PC-3 (cell line): ENCODE data around the gene IGFBP2. TPM values are rescaled to one million over a fixed set of nuclear protein-coding genes. Genes with fewer than 3 reads are reported as not detected.

ENCODE experiments used
- ATAC-seq: fragments of 200-7000 bp; cut with Tn5 transposase; 2 replicates; pipeline ENCODE4 v1.9.1; 2020; ENCODE audit warnings: mild to moderate bottlenecking, moderate library complexity
- BruUV-seq: library from RNA; stranded (reverse); fragments of 400-500 nt; replicated peaks from 2 replicates; lab custom pipeline; 2021; lab: Mats Ljungman, UMichigan
- CTCF ChIA-PET: fragments of 300-600 bp; sonication (Branson Sonifier 250); formaldehyde crosslinking; loops from one replicate; lab custom pipeline; 2022; ENCODE audit warnings: antibody characterized with exemption; lab: Charles Lee
- POLR2A ChIA-PET: fragments of 300-600 bp; sonication (Branson Sonifier 250); formaldehyde crosslinking; loops from one replicate; lab custom pipeline; 2022; ENCODE audit warnings: antibody characterized with exemption; ENCODE audit not compliant: unreplicated experiment; lab: Charles Lee
- DNase-seq: peaks from one replicate; pipeline ENCODE4 v3.0.0-alpha.2; 2015
- H2AFZ ChIP-seq: fragments of 300-600 bp; sonication (generic); 2 replicates; pipeline ENCODE4 v1.6.0; 2016; ENCODE audit warnings: antibody characterized with exemption, low read length
- H3F3A ChIP-seq: fragments of 300-600 bp; sonication (generic); one replicate; pipeline ENCODE4 v1.6.0; 2017; ENCODE audit warnings: antibody characterized with exemption, low read length, control low read depth, mild to moderate bottlenecking; ENCODE audit not compliant: unreplicated experiment
- H3K27ac ChIP-seq: fragments of 300-600 bp; sonication (generic); 2 replicates; pipeline ENCODE4 v1.5.1; 2016; ENCODE audit warnings: mild to moderate bottlenecking, low read length
- H3K27me3 ChIP-seq: fragments of 300-600 bp; sonication (generic); 2 replicates; pipeline ENCODE4 v1.6.1; 2016; ENCODE audit warnings: low read length, mixed read lengths
- H3K36me3 ChIP-seq: fragments of 300-600 bp; sonication (generic); 2 replicates; pipeline ENCODE4 v1.6.1; 2016; ENCODE audit warnings: low read depth, mixed run types, low read length, mixed read lengths
- H3K4me1 ChIP-seq: fragments of 300-600 bp; sonication (generic); 2 replicates; pipeline ENCODE4 v1.5.1; 2016; ENCODE audit warnings: low read length; ENCODE audit not compliant: insufficient read depth
- H3K4me2 ChIP-seq: fragments of 300-600 bp; sonication (generic); 2 replicates; pipeline ENCODE4 v1.6.0; 2016; ENCODE audit warnings: low read length
- H3K4me3 ChIP-seq: fragments of 300-600 bp; sonication (generic); 2 replicates; pipeline ENCODE4 v1.5.1; 2016; ENCODE audit warnings: mild to moderate bottlenecking, low read length, mixed read lengths
- H3K79me2 ChIP-seq: fragments of 300-600 bp; sonication (generic); 2 replicates; pipeline ENCODE4 v1.6.1; 2017; ENCODE audit warnings: low read length, mixed read lengths
- H3K9ac ChIP-seq: fragments of 300-600 bp; sonication (generic); 2 replicates; pipeline ENCODE4 v1.6.0; 2016; ENCODE audit warnings: mild to moderate bottlenecking, low read length
- H3K9me2 ChIP-seq: fragments of 300-600 bp; sonication (generic); replicated peaks from 2 replicates; pipeline ENCODE4 v1.6.1; 2016; ENCODE audit warnings: mixed run types, low read length, mixed read lengths
- H3K9me3 ChIP-seq: fragments of 300-600 bp; sonication (generic); 2 replicates; pipeline ENCODE4 v1.6.1; 2016; ENCODE audit warnings: low read length, mixed read lengths
- H4K20me1 ChIP-seq: fragments of 300-600 bp; sonication (generic); 2 replicates; pipeline ENCODE4 v1.6.1; 2016; ENCODE audit warnings: low read length, mixed read lengths
- EZH2 ChIP-seq: fragments of 300-600 bp; sonication (generic); IDR thresholded peaks from one replicate; pipeline ENCODE4 v1.6.1; 2017; ENCODE audit warnings: antibody characterized with exemption, mild to moderate bottlenecking, low read length; ENCODE audit not compliant: unreplicated experiment
- EZH2phosphoT487 ChIP-seq: fragments of 300-600 bp; sonication (generic); IDR thresholded peaks from 2 replicates; pipeline ENCODE4 v1.6.1; 2018; ENCODE audit warnings: mild to moderate bottlenecking, antibody characterized with exemption, low read length, borderline replicate concordance
- intact Hi-C: fragments of 100-400 bp; cut with micrococcal nuclease; formaldehyde crosslinking; loops from 2 replicates; pipeline ENCODE4 v1.9.0; 2023
- total RNA-seq: library from RNA; depleted of rRNA; stranded (reverse); fragments of >200 nt; gene quantifications from 2 replicates; pipeline ENCODE4 v1.2.3, GENCODE V29; 2014
- TF ChIP-seq, protein P1 (sequence below): fragments of 300-600 bp; sonication (generic); conservative IDR thresholded peaks from 2 replicates; pipeline ENCODE4 v1.5.1; 2017; ENCODE audit warnings: antibody characterized with exemption, low read depth, mild to moderate bottlenecking, low read length

The IGFBP2 gene
- total RNA-seq, 1 experiment from 2014 or later = 174 TPM

DNA sequence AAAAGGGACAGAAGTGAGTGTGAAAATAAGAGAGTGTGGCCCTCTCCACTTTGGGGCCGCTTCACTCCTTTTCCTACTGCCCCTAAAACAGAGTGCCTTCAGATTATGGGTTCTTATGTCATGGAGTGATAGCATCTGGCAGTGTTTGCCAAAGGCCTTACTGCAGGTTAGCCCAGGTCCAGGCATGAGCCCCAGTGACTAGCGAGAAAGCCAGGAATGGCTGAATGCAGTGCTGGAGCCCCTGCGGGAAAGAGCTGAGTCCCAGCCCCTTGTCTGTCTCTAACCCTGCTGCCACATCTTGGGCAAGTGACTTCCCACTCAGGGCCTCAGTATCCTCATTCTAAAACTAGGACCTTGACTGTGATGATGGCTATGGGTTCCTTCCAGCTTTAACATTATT is 56.2 kb downstream of the IGFBP2 start:
- Histone ChIP-seq H3K9ac (no peak overlapping the region), H3K4me3 (no peak overlapping the region), H3F3A (no peaks in the 10 kb centered on the region), H3K9me3 (no peaks in the 10 kb centered on the region), H3K27me3 (no peaks in the 10 kb centered on the region), H2AFZ (no peak overlapping the region), H3K36me3 (no peaks in the 10 kb centered on the region), H4K20me1 (no peaks in the 10 kb centered on the region), H3K4me2 (no peak overlapping the region), H3K4me1 (peaks cover 23% of the 10 kb centered on the region), H3K9me2 (no peaks in the 10 kb centered on the region), H3K79me2 (no peaks in the 10 kb centered on the region), H3K27ac (no peak overlapping the region)
- no peak for DNase-seq
- TF ChIP-seq, protein P1, sequence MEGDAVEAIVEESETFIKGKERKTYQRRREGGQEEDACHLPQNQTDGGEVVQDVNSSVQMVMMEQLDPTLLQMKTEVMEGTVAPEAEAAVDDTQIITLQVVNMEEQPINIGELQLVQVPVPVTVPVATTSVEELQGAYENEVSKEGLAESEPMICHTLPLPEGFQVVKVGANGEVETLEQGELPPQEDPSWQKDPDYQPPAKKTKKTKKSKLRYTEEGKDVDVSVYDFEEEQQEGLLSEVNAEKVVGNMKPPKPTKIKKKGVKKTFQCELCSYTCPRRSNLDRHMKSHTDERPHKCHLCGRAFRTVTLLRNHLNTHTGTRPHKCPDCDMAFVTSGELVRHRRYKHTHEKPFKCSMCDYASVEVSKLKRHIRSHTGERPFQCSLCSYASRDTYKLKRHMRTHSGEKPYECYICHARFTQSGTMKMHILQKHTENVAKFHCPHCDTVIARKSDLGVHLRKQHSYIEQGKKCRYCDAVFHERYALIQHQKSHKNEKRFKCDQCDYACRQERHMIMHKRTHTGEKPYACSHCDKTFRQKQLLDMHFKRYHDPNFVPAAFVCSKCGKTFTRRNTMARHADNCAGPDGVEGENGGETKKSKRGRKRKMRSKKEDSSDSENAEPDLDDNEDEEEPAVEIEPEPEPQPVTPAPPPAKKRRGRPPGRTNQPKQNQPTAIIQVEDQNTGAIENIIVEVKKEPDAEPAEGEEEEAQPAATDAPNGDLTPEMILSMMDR = no peak
- TF ChIP-seq EZH2 (no peak), EZH2phosphoT487 (no peak)
- CTCF ChIA-PET = no interaction called here
- BruUV-seq = no TSS peak
- POLR2A ChIA-PET = no interaction called here
- no peak for ATAC-seq
- intact Hi-C loops = no loop called here

DNA sequence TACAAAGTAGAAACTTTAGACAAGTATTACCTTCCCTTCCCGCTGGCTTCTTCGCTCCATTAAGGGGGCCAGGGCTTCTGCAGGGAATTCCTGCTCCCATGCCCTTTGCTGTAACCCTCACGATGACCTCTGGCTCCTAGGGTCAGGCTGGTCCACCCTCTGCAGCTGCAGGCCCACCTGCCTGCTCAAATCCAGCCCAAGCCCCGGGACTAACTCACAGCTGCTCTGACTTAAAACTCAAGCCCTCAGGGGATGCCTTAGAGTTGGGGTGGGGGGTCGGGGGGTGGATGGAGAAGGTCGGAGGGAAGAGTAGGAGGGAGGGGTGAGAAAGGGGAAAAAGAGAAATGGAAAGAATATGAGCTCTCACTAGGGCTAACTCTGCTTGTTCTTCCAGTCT is 57.2 kb downstream of the IGFBP2 start:
- H3K9me2 ChIP-seq = no peaks in the 10 kb centered on the region
- no peak overlapping the region for H2AFZ ChIP-seq
- POLR2A ChIA-PET = no interaction called here
- intact Hi-C loops = loop anchor here (10.0 kb wide), 1 partner anchor 604 kb away; no protein-coding TSS in a partner anchor
- no peaks in the 10 kb centered on the region for H3K79me2 ChIP-seq
- peaks cover 33% of the 10 kb centered on the region for H3K4me1 ChIP-seq
- TF ChIP-seq, protein P1 = no peak
- TF ChIP-seq EZH2phosphoT487 = no peak
- TF ChIP-seq EZH2 = no peak
- H4K20me1 ChIP-seq = no peaks in the 10 kb centered on the region
- no peak overlapping the region for H3K27ac ChIP-seq
- H3K4me2 ChIP-seq = no peak overlapping the region
- H3F3A ChIP-seq = no peaks in the 10 kb centered on the region
- H3K9me3 ChIP-seq = no peaks in the 10 kb centered on the region
- H3K36me3 ChIP-seq = no peaks in the 10 kb centered on the region
- no peak for ATAC-seq
- no TSS peak for BruUV-seq
- CTCF ChIA-PET = no interaction called here
- H3K27me3 ChIP-seq = no peaks in the 10 kb centered on the region
- H3K9ac ChIP-seq = no peak overlapping the region
- no peak for DNase-seq
- H3K4me3 ChIP-seq = no peak overlapping the region

DNA sequence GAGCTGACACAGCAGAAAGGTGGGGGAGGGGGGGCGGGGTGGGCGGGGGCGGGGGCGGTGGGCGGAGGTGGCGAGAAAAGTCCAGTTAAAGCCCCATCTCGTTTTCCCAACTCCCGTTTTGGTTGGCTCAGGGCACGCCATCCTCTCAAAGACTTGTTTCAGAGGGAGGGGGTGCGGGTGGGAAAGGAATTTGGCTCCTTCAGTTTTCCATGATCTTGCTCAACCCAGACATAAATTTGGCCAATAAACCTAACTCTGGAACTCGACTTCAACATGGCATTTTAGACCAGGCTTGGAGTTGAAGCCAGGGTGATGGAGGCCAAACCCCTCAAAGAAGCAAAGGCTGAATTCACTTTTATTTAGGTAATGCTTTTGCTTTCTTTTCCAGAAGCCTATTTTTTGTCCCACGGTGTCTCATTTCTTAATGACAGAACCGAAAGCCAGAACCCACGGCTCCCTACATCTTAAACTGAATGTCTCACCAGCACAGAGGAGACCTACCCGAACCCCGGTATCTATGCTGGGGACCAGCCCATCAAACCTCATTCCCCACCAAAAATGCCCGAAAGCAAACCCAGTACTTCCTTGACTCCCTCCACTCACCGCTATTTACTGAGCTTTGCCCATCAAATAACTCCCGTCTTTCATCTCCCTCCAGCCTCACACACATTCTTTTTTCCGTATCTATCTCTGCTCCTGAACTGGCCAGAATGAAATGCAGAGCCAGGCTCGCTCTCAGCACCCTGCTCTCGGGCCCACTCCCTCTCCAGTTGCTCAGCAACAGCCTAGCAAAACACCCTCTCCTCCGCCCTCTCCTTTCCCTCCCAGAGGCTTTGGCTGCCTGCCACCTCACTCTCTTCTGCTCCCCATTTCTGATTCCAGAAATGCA is 57.9 kb downstream of the IGFBP2 start:
- BruUV-seq = no TSS peak
- no peak overlapping the region for H3K9ac ChIP-seq
- no peak overlapping the region for H3K27ac ChIP-seq
- peak overlapping the region; percentile 63 for H2AFZ ChIP-seq
- H3K4me2 ChIP-seq = peak overlapping the region; percentile 95
- POLR2A ChIA-PET = no interaction called here
- no peaks in the 10 kb centered on the region for H3K9me2 ChIP-seq
- no peaks in the 10 kb centered on the region for H3K27me3 ChIP-seq
- no peaks in the 10 kb centered on the region for H4K20me1 ChIP-seq
- peak overlapping the region; percentile 62 for H3K4me3 ChIP-seq
- TF ChIP-seq EZH2phosphoT487 = no peak
- no peaks in the 10 kb centered on the region for H3F3A ChIP-seq
- CTCF ChIA-PET = no interaction called here
- no peaks in the 10 kb centered on the region for H3K9me3 ChIP-seq
- ATAC-seq (no peak), DNase-seq (peak; percentile 47)
- intact Hi-C loops = loop anchor here (10.0 kb wide), 1 partner anchor 604 kb away; no protein-coding TSS in a partner anchor
- no peaks in the 10 kb centered on the region for H3K36me3 ChIP-seq
- H3K4me1 ChIP-seq = peaks cover 40% of the 10 kb centered on the region
- no peaks in the 10 kb centered on the region for H3K79me2 ChIP-seq
